Measurements from ENCODE around the gene IWS1. TPM values are rescaled to one million over a fixed set of nuclear protein-coding genes. Genes with fewer than 3 reads are reported as not detected.

The IWS1 gene
- total and polyA plus RNA-seq, 10 of the 15 experiments (the other 5 are each of a cell fraction or from before 2014, with no cell fraction given) = 21.9 to 68.9 (median 45.8) TPM

GRCh38 chr2:127564429-127565260 lies 38.4 kb upstream of the IWS1 start (continued):
- TF ChIP-seq, protein P1, sequence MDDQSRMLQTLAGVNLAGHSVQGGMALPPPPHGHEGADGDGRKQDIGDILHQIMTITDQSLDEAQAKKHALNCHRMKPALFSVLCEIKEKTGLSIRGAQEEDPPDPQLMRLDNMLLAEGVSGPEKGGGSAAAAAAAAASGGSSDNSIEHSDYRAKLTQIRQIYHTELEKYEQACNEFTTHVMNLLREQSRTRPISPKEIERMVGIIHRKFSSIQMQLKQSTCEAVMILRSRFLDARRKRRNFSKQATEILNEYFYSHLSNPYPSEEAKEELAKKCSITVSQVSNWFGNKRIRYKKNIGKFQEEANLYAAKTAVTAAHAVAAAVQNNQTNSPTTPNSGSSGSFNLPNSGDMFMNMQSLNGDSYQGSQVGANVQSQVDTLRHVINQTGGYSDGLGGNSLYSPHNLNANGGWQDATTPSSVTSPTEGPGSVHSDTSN (IDR thresholded peaks at IDR 0.05; ENCODE audit: insufficient replicate concordance, low read depth, low read length) = no peak
- TF ChIP-seq REST (IDR thresholded peaks at IDR 0.05; ENCODE audit: low read depth, low read length) (no peak), ATF3 (IDR thresholded peaks at IDR 0.05; ENCODE audit: borderline replicate concordance, extremely low read depth, low read depth, low read length) (no peak), RFX5 (IDR thresholded peaks at IDR 0.05; ENCODE audit: low read depth, low read length) (no peak)

Measured in GM12878 (cell line).